ENCODE results near the gene EHMT2. TPM values are rescaled to one million over a fixed set of nuclear protein-coding genes. Genes with fewer than 3 reads are reported as not detected.

The EHMT2 gene
- total RNA-seq, 1 donor from 2014 or later = 14.5 TPM

DNA sequence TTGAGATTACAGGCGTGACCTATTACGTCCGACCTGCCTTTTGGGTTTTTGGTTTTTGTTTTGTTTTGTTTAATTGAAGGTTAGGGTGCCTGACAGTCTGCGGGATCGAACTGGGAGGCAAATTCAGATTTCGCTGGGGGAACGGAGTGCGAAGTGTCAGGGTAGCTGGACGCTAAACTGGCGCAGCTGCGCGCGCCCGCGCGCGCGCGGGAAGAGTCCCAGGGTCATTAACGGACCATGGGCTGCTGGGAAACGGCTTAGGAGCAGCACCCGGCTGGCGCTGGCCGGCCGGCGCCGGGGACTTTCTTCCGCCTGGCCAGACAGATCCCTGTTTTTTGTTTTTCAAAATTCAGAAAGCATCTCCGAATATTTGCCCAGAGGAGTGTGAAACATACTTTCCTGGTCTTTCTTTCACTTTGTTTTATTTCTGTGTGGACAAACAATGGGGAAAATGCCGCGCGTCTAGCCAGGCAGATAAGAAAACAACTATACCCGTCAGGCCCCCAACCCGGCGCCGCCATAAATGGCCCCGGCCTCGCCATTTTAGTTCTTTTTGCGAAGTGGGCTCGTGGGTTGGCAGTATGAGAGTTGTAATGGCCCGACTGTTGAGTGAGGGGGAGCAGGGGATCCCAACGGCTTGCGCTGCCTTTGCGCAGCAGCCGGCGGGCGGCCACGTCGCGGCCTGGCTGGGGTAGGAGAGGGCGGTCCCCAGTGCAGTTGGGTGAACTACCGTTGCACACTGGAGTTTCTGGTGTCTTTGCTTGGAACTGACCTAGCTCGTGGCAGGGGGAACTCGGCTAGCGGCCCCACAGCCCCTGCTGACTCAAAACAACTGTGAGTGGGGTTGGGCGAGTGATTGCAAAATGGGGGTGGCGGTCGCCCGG, 62.9 kb downstream of the EHMT2 start:
- DNase-seq (ENCODE audit: low read depth) (peak; percentile 71), FAIRE-seq (no peak)
- H3K4me3 ChIP-seq (ENCODE audit: low read depth, low read length) = peak overlapping the region; percentile 91
- peaks cover 14% of the 10 kb centered on the region for H3K36me3 ChIP-seq (ENCODE audit: control insufficient read depth, insufficient read depth, low read length)
- TF ChIP-seq, protein P1, sequence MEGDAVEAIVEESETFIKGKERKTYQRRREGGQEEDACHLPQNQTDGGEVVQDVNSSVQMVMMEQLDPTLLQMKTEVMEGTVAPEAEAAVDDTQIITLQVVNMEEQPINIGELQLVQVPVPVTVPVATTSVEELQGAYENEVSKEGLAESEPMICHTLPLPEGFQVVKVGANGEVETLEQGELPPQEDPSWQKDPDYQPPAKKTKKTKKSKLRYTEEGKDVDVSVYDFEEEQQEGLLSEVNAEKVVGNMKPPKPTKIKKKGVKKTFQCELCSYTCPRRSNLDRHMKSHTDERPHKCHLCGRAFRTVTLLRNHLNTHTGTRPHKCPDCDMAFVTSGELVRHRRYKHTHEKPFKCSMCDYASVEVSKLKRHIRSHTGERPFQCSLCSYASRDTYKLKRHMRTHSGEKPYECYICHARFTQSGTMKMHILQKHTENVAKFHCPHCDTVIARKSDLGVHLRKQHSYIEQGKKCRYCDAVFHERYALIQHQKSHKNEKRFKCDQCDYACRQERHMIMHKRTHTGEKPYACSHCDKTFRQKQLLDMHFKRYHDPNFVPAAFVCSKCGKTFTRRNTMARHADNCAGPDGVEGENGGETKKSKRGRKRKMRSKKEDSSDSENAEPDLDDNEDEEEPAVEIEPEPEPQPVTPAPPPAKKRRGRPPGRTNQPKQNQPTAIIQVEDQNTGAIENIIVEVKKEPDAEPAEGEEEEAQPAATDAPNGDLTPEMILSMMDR (IDR thresholded peaks at IDR 0.05; ENCODE audit: insufficient read depth, low read length, severe bottlenecking) = no peak
- H3K27me3 ChIP-seq (ENCODE audit: control insufficient read depth, insufficient read depth, low read length) = no peaks in the 10 kb centered on the region

DNA sequence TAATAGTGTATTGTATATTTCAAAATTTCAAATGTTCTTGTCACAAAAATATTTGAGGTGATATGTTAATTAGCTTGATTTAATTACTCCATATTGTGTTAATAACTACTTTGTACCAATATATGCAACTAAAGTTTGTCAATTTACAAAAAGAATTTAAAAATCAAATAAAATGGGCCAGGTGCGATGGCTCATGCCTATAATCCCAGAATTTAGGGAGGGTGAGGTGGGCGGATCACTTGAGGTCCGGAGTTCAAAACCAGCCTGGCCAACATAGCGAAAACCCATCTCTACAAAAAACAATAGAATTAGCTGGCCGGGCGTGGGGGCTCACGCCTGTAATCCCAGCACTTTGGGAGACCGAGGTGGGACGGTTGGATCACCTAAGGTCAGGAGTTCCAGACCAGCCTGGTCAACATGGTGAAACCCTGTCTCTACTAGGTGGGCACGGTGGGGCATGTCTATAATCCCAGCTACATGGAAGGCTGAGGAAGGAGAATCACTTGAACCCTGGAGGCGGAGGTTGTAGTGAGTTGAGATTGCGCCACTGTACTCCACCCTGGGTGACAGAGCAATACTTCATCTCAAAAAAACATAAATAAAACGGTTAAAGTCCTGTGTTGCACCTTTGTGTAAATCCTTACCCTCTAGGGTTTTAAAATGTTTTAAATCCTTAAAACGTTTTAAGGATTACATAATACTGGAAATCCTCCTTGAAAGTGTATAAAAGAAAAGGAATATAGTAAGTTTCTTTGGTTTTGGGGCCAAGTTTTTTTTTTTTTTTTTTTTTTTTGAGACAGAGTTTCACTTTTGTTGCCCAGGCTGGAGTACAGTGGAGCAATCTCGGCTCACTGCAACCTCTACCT, 65.9 kb downstream of the EHMT2 start:
- no peaks in the 10 kb centered on the region for H3K27me3 ChIP-seq (ENCODE audit: control insufficient read depth, insufficient read depth, low read length)
- FAIRE-seq = no peak
- TF ChIP-seq, protein P1 (IDR thresholded peaks at IDR 0.05; ENCODE audit: insufficient read depth, low read length, severe bottlenecking) = no peak
- no peak overlapping the region for H3K4me3 ChIP-seq (ENCODE audit: low read depth, low read length)
- no peak for DNase-seq (ENCODE audit: low read depth)
- peaks cover 3% of the 10 kb centered on the region for H3K36me3 ChIP-seq (ENCODE audit: control insufficient read depth, insufficient read depth, low read length)

DNA sequence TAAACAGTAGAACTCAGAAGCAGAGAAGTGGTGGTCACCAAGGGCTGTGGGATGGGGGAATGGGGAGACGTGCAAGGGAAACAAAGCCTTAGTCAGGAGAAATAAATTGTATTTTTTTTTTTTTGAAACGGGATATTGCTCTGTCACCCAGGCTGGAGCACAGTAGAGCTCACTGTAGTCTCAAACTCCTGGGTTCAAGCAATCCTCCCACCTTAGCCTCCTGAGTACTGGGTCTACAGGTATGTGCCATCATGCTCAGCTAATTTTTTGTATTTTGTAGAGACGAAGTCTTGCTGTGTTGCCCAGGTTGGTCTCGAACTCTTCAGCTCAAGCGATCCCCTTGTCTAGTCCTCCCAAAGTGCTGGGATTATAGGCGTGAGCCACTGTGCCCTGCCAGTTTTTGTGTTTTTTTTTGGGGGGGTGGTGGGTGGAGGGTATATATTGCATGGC, 66.6 kb downstream of the EHMT2 start:
- FAIRE-seq = no peak

More for the DNA sequence above, 66.6 kb downstream of the EHMT2 start:
- H3K4me3 ChIP-seq (ENCODE audit: low read depth, low read length) = peak overlapping the region; percentile 86
- no peaks in the 10 kb centered on the region for H3K36me3 ChIP-seq (ENCODE audit: control insufficient read depth, insufficient read depth, low read length)
- no peaks in the 10 kb centered on the region for H3K27me3 ChIP-seq (ENCODE audit: control insufficient read depth, insufficient read depth, low read length)
- TF ChIP-seq, protein P1 (IDR thresholded peaks at IDR 0.05; ENCODE audit: insufficient read depth, low read length, severe bottlenecking) = no peak
- no peak for DNase-seq (ENCODE audit: low read depth)

Other genes starting within 250 kb of the EHMT2 start
- 71.1 and 84.1 TPM in 2 replicates for gene BAG6, start 245.0 kb downstream of the EHMT2 start, total RNA-seq
- gene APOM, start 241.8 kb downstream of the EHMT2 start, total RNA-seq = 0.26 and 0.53 TPM in 2 replicates
- gene C6orf47, start 236.9 kb downstream of the EHMT2 start, total RNA-seq = 28.4 and 30.5 TPM in 2 replicates
- gene GPANK1, start 232.7 kb downstream of the EHMT2 start, total RNA-seq = 10.0 and 10.2 TPM in 2 replicates
- gene CSNK2B, start 231.6 kb downstream of the EHMT2 start, total RNA-seq = 61.1 and 72.7 TPM in 2 replicates
- 1.1 and 2.3 TPM in 2 replicates for gene LY6G5B, start 227.7 kb downstream of the EHMT2 start, total RNA-seq
- gene LY6G5C, start 216.6 kb downstream of the EHMT2 start, total RNA-seq = 0.13 TPM in 1 of 2 replicates, not detected in the other
- 32.9 and 66.2 TPM in 2 replicates for gene ABHD16A, start 194.4 kb downstream of the EHMT2 start, total RNA-seq
- gene LY6G6F, start 190.8 kb downstream of the EHMT2 start, total RNA-seq = not detected in 2 replicates
- not detected in 2 replicates for gene LY6G6D, start 182.3 kb downstream of the EHMT2 start, total RNA-seq
- gene LY6G6C, start 176.0 kb downstream of the EHMT2 start, total RNA-seq = 0.38 TPM in 1 of 2 replicates, not detected in the other
- gene MPIG6B, start 174.3 kb downstream of the EHMT2 start, total RNA-seq = under 0.01 TPM in 1 of 2 replicates, not detected in the other
- 14.5 and 19.5 TPM in 2 replicates for gene DDAH2, start 168.4 kb downstream of the EHMT2 start, total RNA-seq
- 480 and 574 TPM in 2 replicates for gene CLIC1, start 161.2 kb downstream of the EHMT2 start, total RNA-seq
- 3.4 and 4.0 TPM in 2 replicates for gene MSH5, start 157.7 kb downstream of the EHMT2 start, total RNA-seq
- 1.3 TPM in 2 replicates for gene SAPCD1, start 135.0 kb downstream of the EHMT2 start, total RNA-seq
- 0.26 and 1.4 TPM in 2 replicates for gene VWA7, start 120.4 kb downstream of the EHMT2 start, total RNA-seq
- gene VARS1, start 101.9 kb downstream of the EHMT2 start, total RNA-seq = 40.8 and 53.2 TPM in 2 replicates
- 28.9 and 29.2 TPM in 2 replicates for gene LSM2, start 90.7 kb downstream of the EHMT2 start, total RNA-seq
- gene HSPA1L, start 82.4 kb downstream of the EHMT2 start, total RNA-seq = 0.53 and 1.4 TPM in 2 replicates
- 50.3 and 55.3 TPM in 2 replicates for gene HSPA1A, start 82.2 kb downstream of the EHMT2 start, total RNA-seq
- gene HSPA1B, start 70.0 kb downstream of the EHMT2 start, total RNA-seq = 118 and 193 TPM in 2 replicates
- 65.8 and 70.3 TPM in 2 replicates for gene NEU1, start 34.9 kb downstream of the EHMT2 start, total RNA-seq
- gene SLC44A4, start 18.7 kb downstream of the EHMT2 start, total RNA-seq = 1.8 and 10.5 TPM in 2 replicates
- gene ZBTB12, start 4.4 kb upstream of the EHMT2 start, total RNA-seq = 0.64 and 1.3 TPM in 2 replicates
- gene C2, start 30.0 kb upstream of the EHMT2 start, total RNA-seq = 0.26 and 0.53 TPM in 2 replicates
- 2.4 and 2.6 TPM in 2 replicates for gene CFB, start 48.4 kb upstream of the EHMT2 start, total RNA-seq
- 163 and 177 TPM in 2 replicates for gene NELFE, start 61.3 kb upstream of the EHMT2 start, total RNA-seq
- gene SKIC2, start 61.5 kb upstream of the EHMT2 start, total RNA-seq = 44.8 and 48.0 TPM in 2 replicates
- gene DXO, start 74.4 kb upstream of the EHMT2 start, total RNA-seq = 8.4 and 12.2 TPM in 2 replicates
- 1.2 and 1.8 TPM in 2 replicates for gene C4A, start 84.4 kb upstream of the EHMT2 start, total RNA-seq
- gene C4B, start 117.1 kb upstream of the EHMT2 start, total RNA-seq = 1.6 and 2.6 TPM in 2 replicates
- gene CYP21A2, start 140.7 kb upstream of the EHMT2 start, total RNA-seq = under 0.01 TPM in 1 of 2 replicates, not detected in the other
- 1.4 and 2.4 TPM in 2 replicates for gene TNXB, start 211.6 kb upstream of the EHMT2 start, total RNA-seq
- gene ATF6B, start 230.5 kb upstream of the EHMT2 start, total RNA-seq = 8.7 and 11.1 TPM in 2 replicates
- 7.4 and 8.4 TPM in 2 replicates for gene FKBPL, start 232.6 kb upstream of the EHMT2 start, total RNA-seq